Measurements from ENCODE around the gene MPPED2.

- TF ChIP-seq, protein P1, sequence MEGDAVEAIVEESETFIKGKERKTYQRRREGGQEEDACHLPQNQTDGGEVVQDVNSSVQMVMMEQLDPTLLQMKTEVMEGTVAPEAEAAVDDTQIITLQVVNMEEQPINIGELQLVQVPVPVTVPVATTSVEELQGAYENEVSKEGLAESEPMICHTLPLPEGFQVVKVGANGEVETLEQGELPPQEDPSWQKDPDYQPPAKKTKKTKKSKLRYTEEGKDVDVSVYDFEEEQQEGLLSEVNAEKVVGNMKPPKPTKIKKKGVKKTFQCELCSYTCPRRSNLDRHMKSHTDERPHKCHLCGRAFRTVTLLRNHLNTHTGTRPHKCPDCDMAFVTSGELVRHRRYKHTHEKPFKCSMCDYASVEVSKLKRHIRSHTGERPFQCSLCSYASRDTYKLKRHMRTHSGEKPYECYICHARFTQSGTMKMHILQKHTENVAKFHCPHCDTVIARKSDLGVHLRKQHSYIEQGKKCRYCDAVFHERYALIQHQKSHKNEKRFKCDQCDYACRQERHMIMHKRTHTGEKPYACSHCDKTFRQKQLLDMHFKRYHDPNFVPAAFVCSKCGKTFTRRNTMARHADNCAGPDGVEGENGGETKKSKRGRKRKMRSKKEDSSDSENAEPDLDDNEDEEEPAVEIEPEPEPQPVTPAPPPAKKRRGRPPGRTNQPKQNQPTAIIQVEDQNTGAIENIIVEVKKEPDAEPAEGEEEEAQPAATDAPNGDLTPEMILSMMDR (IDR thresholded peaks at IDR 0.05): no peak
- no peak for TF ChIP-seq POLR2A (IDR thresholded peaks at IDR 0.05)
Observed at GRCh38 chr11:30582726-30583125, 3.4 kb downstream of the MPPED2 start.
